ENCODE results near the gene PMF1. TPM values are rescaled to one million over a fixed set of nuclear protein-coding genes. Genes with fewer than 3 reads are reported as not detected.

Gene PMF1
- total and polyA plus RNA-seq, 4 donors, result 24.7 to 63.5 (median 36.9) TPM

DNA sequence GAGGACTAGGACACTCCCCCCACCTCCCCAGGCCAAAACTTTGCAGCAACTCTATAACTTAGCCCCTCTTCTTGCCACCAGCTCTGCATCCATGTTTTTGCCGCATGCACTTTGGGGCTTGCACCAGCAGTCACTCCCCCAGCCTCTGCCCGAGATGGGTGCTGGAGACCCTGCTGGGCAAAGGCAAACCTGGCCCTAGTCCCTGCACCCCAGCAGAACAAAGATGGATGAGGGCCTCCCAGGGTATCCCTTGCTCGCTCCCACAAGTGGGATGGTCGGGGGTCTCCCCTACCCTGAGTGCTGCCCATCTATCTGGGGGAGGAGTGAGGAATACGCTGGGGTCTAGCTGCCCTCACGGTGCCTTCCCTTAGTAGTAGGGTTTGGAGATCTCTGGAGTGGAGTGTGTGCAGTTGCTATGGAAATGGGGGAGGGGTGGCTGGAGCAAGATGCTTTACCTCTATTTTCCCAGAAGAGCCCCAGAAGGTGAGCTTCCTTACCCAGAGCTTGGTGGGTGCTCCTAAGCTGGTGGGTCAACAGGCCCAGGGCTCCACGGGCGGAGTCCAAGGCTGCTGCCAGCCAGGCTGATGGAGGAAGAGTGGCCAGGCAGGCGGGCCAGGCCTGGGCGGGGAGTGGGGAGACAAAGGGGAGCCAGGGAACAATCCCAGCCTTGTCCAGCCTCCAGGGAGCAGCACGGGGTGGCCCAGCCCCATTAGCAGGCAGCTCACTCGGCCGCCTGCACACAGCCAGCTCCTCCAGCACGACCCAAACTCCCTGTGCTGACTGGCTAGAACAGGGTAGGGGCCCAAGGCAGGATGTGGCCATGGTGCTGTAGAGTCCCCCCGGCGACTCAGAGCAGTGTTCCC, 34.9 kb downstream of the PMF1 start, which contains the start of gene PAQR6:
PAQR6 (minus strand) TSS at position 597 of the 863 bp plus-strand sequence. CDS start 1,325 bp downstream, outside the sequence.
- H3K4me1 ChIP-seq (ENCODE audit: control insufficient read depth in 4 of 4, insufficient read depth in 4 of 4, low read length in 3 of 4), result peaks cover 4 to 17% (median 9%) of the 10 kb centered on the region in 4 donors
- no peak within 1 kb of the TSS for H3K4me3 ChIP-seq (ENCODE audit: low read depth in 1 of 3, low read length in 3 of 3)
- H3K36me3 ChIP-seq (ENCODE audit: control insufficient read depth in 4 of 4, insufficient read depth in 3 of 4, low read depth in 1 of 4, low read length in 3 of 4), result peaks cover 5 to 41% (median 29%) of the 10 kb centered on the region in 4 donors
- H3K27me3 ChIP-seq (ENCODE audit: control insufficient read depth in 4 of 4, insufficient read depth in 4 of 4, low read length in 3 of 4), result no peaks in the 10 kb centered on the region
- WGBS, result 70% methylated on average over 16 of the region's 16 CpGs
- no peak for DNase-seq (ENCODE audit: low spot score)
- no peak within 1 kb of the TSS for H3K27ac ChIP-seq (ENCODE audit: low read depth in 1 of 2, low read length in 2 of 2)
- H3K9ac ChIP-seq (ENCODE audit: low read depth in 1 of 2, low read length in 2 of 2), result no peak within 1 kb of the TSS
- H3K9me3 ChIP-seq (ENCODE audit: control insufficient read depth in 4 of 4, low read length in 3 of 4), result no peaks in the 10 kb centered on the region
- TF ChIP-seq GABPA (IDR thresholded peaks at IDR 0.05 in 1 of 2, conservative IDR thresholded peaks at IDR 0.05 in 1 of 2) (no peak), FOXA1 (IDR thresholded peaks at IDR 0.05) (no peak), RAD21 (IDR thresholded peaks at IDR 0.05) (no peak), NR2F2 (IDR thresholded peaks at IDR 0.05) (no peak), HNF4G (IDR thresholded peaks at IDR 0.05) (no peak)
- TF ChIP-seq, protein P1, sequence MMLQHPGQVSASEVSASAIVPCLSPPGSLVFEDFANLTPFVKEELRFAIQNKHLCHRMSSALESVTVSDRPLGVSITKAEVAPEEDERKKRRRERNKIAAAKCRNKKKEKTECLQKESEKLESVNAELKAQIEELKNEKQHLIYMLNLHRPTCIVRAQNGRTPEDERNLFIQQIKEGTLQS (IDR thresholded peaks at IDR 0.05), result no peak

DNA sequence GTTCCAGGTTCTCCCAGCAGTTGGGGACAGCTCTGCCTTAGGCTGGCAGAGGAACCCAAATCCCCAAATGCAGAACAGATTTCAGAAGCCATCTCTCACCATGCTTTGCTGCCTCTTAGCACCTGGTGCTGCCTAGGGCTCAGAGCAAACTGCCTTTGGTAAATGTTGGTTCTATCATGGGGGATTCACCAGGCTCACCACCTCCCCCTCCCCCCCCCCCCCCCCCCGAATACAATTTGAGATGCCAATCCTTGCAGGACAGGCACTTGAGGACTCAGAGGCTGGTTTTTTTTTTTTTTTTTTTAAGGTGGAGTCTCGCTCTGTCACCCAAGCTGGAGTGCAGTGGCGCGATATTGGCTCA, 35.5 kb downstream of the PMF1 start:
- TF ChIP-seq, protein P2, sequence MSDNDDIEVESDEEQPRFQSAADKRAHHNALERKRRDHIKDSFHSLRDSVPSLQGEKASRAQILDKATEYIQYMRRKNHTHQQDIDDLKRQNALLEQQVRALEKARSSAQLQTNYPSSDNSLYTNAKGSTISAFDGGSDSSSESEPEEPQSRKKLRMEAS (IDR thresholded peaks at IDR 0.05), result no peak
- no peak for TF ChIP-seq GABPA (IDR thresholded peaks at IDR 0.05 in 1 of 2, conservative IDR thresholded peaks at IDR 0.05 in 1 of 2)
- no peak for TF ChIP-seq JUND (IDR thresholded peaks at IDR 0.05)
- TF ChIP-seq, protein P3, sequence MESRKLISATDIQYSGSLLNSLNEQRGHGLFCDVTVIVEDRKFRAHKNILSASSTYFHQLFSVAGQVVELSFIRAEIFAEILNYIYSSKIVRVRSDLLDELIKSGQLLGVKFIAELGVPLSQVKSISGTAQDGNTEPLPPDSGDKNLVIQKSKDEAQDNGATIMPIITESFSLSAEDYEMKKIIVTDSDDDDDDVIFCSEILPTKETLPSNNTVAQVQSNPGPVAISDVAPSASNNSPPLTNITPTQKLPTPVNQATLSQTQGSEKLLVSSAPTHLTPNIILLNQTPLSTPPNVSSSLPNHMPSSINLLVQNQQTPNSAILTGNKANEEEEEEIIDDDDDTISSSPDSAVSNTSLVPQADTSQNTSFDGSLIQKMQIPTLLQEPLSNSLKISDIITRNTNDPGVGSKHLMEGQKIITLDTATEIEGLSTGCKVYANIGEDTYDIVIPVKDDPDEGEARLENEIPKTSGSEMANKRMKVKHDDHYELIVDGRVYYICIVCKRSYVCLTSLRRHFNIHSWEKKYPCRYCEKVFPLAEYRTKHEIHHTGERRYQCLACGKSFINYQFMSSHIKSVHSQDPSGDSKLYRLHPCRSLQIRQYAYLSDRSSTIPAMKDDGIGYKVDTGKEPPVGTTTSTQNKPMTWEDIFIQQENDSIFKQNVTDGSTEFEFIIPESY (IDR thresholded peaks at IDR 0.05), result no peak
- no peak for TF ChIP-seq TAF1 (conservative IDR thresholded peaks at IDR 0.05)
- TF ChIP-seq YY1 (IDR thresholded peaks at IDR 0.05), result no peak
- no peaks in the 10 kb centered on the region for H3K9me3 ChIP-seq (ENCODE audit: control insufficient read depth in 4 of 4, low read length in 3 of 4)
- no peaks in the 10 kb centered on the region for H3K27me3 ChIP-seq (ENCODE audit: control insufficient read depth in 4 of 4, insufficient read depth in 4 of 4, low read length in 3 of 4)
- H3K4me3 ChIP-seq (ENCODE audit: low read depth in 1 of 3, low read length in 3 of 3), result no peak overlapping the region
- no peak overlapping the region for H3K9ac ChIP-seq (ENCODE audit: low read depth in 1 of 2, low read length in 2 of 2)
- WGBS, result 76% methylated on average over 4 of the region's 4 CpGs
- H3K36me3 ChIP-seq (ENCODE audit: control insufficient read depth in 4 of 4, insufficient read depth in 3 of 4, low read depth in 1 of 4, low read length in 3 of 4), result peaks cover 8 to 45% (median 35%) of the 10 kb centered on the region in 4 donors
- H3K27ac ChIP-seq (ENCODE audit: low read depth in 1 of 2, low read length in 2 of 2), result no peak overlapping the region
- DNase-seq (ENCODE audit: low spot score), result no peak
- peaks cover 4 to 17% (median 9%) of the 10 kb centered on the region in 4 donors for H3K4me1 ChIP-seq (ENCODE audit: control insufficient read depth in 4 of 4, insufficient read depth in 4 of 4, low read length in 3 of 4)

DNA sequence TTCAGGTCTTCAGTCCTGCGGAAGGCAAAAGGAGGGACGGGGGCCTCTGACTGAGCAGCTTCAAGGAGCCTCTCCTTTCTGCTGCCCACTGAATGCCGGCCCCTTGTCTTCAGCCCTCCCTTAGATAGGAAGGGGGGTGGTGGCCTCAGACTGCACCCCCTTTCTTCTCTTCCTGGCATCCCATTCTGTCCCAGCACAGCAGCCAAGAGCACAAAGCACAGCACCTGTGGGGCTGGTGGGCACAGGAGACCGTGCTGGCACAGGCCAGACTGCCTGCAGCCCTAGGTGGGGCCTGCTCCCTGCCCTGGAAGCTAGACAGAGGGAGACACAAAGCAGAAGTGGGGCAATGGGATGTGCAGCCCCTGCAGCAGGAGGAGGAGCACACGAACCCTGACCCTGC, 36.8 kb downstream of the PMF1 start:
- Histone ChIP-seq H3K4me3 (ENCODE audit: low read depth in 1 of 3, low read length in 3 of 3) (no peak overlapping the region), H3K27me3 (ENCODE audit: control insufficient read depth in 4 of 4, insufficient read depth in 4 of 4, low read length in 3 of 4) (no peaks in the 10 kb centered on the region), H3K36me3 (ENCODE audit: control insufficient read depth in 4 of 4, insufficient read depth in 3 of 4, low read depth in 1 of 4, low read length in 3 of 4) (peaks cover 8 to 55% (median 43%) of the 10 kb centered on the region in 4 donors), H3K4me1 (ENCODE audit: control insufficient read depth in 4 of 4, insufficient read depth in 4 of 4, low read length in 3 of 4) (peaks cover 4 to 17% (median 9%) of the 10 kb centered on the region in 4 donors), H3K9ac (ENCODE audit: low read depth in 1 of 2, low read length in 2 of 2) (no peak overlapping the region), H3K27ac (ENCODE audit: low read depth in 1 of 2, low read length in 2 of 2) (no peak overlapping the region), H3K9me3 (ENCODE audit: control insufficient read depth in 4 of 4, low read length in 3 of 4) (no peaks in the 10 kb centered on the region)
- TF ChIP-seq HNF4A (conservative IDR thresholded peaks at IDR 0.05), result no peak
- TF ChIP-seq, protein P1 (IDR thresholded peaks at IDR 0.05), result no peak
- no peak for TF ChIP-seq SP1 (IDR thresholded peaks at IDR 0.05)
- 93% methylated on average over 5 of the region's 5 CpGs for WGBS
- no peak for DNase-seq (ENCODE audit: low spot score)

Data from liver (tissue), 9 donors.